Measurements from ENCODE around the gene PFDN4.

Gene PFDN4

GRCh38 chr20:54167909-54168872, 39.7 kb upstream of the PFDN4 start:
- Histone ChIP-seq H3K4me3 (ENCODE audit: low read length) (no peak overlapping the region), H3K27ac (ENCODE audit: low read depth, low read length) (no peak overlapping the region), H3K27me3 (ENCODE audit: control insufficient read depth, insufficient read depth, low read length) (peaks cover 8% of the 10 kb centered on the region), H3K4me1 (ENCODE audit: control insufficient read depth, insufficient read depth, low read length) (no peaks in the 10 kb centered on the region), H3K9ac (ENCODE audit: low read length) (no peak overlapping the region), H3K36me3 (ENCODE audit: control insufficient read depth, insufficient read depth, low read length) (no peaks in the 10 kb centered on the region)

GRCh38 chr20:54168961-54169862, 38.7 kb upstream of the PFDN4 start:
- peaks cover 17% of the 10 kb centered on the region for H3K27me3 ChIP-seq (ENCODE audit: control insufficient read depth, insufficient read depth, low read length)

GRCh38 chr20:54170026-54170471, 37.8 kb upstream of the PFDN4 start:
- peaks cover 17% of the 10 kb centered on the region for H3K27me3 ChIP-seq (ENCODE audit: control insufficient read depth, insufficient read depth, low read length)
- H3K4me3 ChIP-seq (ENCODE audit: low read length): no peak overlapping the region
- no peaks in the 10 kb centered on the region for H3K4me1 ChIP-seq (ENCODE audit: control insufficient read depth, insufficient read depth, low read length)
- no peaks in the 10 kb centered on the region for H3K36me3 ChIP-seq (ENCODE audit: control insufficient read depth, insufficient read depth, low read length)
- no peak overlapping the region for H3K27ac ChIP-seq (ENCODE audit: low read depth, low read length)
- H3K9ac ChIP-seq (ENCODE audit: low read length): no peak overlapping the region

More at GRCh38 chr20:54168961-54169862, 38.7 kb upstream of the PFDN4 start:
- H3K27ac ChIP-seq (ENCODE audit: low read depth, low read length): no peak overlapping the region
- H3K4me1 ChIP-seq (ENCODE audit: control insufficient read depth, insufficient read depth, low read length): no peaks in the 10 kb centered on the region
- H3K9ac ChIP-seq (ENCODE audit: low read length): no peak overlapping the region
- no peaks in the 10 kb centered on the region for H3K36me3 ChIP-seq (ENCODE audit: control insufficient read depth, insufficient read depth, low read length)
- H3K4me3 ChIP-seq (ENCODE audit: low read length): no peak overlapping the region

- no peak overlapping the region for H3K27ac ChIP-seq (ENCODE audit: low read depth, low read length)
- no peak overlapping the region for H3K4me3 ChIP-seq (ENCODE audit: low read length)
- H3K36me3 ChIP-seq (ENCODE audit: control insufficient read depth, insufficient read depth, low read length): no peaks in the 10 kb centered on the region
- no peak overlapping the region for H3K9ac ChIP-seq (ENCODE audit: low read length)
- H3K27me3 ChIP-seq (ENCODE audit: control insufficient read depth, insufficient read depth, low read length): peaks cover 17% of the 10 kb centered on the region
- no peaks in the 10 kb centered on the region for H3K4me1 ChIP-seq (ENCODE audit: control insufficient read depth, insufficient read depth, low read length)
These were observed 36.9 kb upstream of the PFDN4 start for GRCh38 chr20:54170963-54171362.

- Histone ChIP-seq H3K27me3 (ENCODE audit: control insufficient read depth, insufficient read depth, low read length) (peaks cover 17% of the 10 kb centered on the region), H3K27ac (ENCODE audit: low read depth, low read length) (no peak overlapping the region), H3K36me3 (ENCODE audit: control insufficient read depth, insufficient read depth, low read length) (no peaks in the 10 kb centered on the region), H3K4me3 (ENCODE audit: low read length) (no peak overlapping the region), H3K4me1 (ENCODE audit: control insufficient read depth, insufficient read depth, low read length) (no peaks in the 10 kb centered on the region), H3K9ac (ENCODE audit: low read length) (no peak overlapping the region)
These were observed 35.4 kb upstream of the PFDN4 start for GRCh38 chr20:54172532-54172855.

GRCh38 chr20:54172856-54173652, 34.8 kb upstream of the PFDN4 start:
- Histone ChIP-seq H3K4me3 (ENCODE audit: low read length) (no peak overlapping the region), H3K27me3 (ENCODE audit: control insufficient read depth, insufficient read depth, low read length) (peaks cover 17% of the 10 kb centered on the region), H3K9ac (ENCODE audit: low read length) (no peak overlapping the region), H3K36me3 (ENCODE audit: control insufficient read depth, insufficient read depth, low read length) (no peaks in the 10 kb centered on the region), H3K27ac (ENCODE audit: low read depth, low read length) (no peak overlapping the region), H3K4me1 (ENCODE audit: control insufficient read depth, insufficient read depth, low read length) (no peaks in the 10 kb centered on the region)

GRCh38 chr20:54173653-54174456, 34.0 kb upstream of the PFDN4 start, which contains the start of gene CYP24A1:
Gene CYP24A1, minus strand, starts transcription at chr20:54173986. Its CDS starts 407 bp downstream, at chr20:54173579.
- Histone ChIP-seq H3K27ac (ENCODE audit: low read depth, low read length) (no peak within 1 kb of the TSS), H3K36me3 (ENCODE audit: control insufficient read depth, insufficient read depth, low read length) (no peaks in the 10 kb centered on the region), H3K27me3 (ENCODE audit: control insufficient read depth, insufficient read depth, low read length) (peaks cover 17% of the 10 kb centered on the region), H3K9ac (ENCODE audit: low read length) (no peak within 1 kb of the TSS), H3K4me3 (ENCODE audit: low read length) (peak within 1 kb of the TSS; percentile 15), H3K4me1 (ENCODE audit: control insufficient read depth, insufficient read depth, low read length) (no peaks in the 10 kb centered on the region)

- H3K36me3 ChIP-seq (ENCODE audit: control insufficient read depth, insufficient read depth, low read length): no peaks in the 10 kb centered on the region
- H3K4me1 ChIP-seq (ENCODE audit: control insufficient read depth, insufficient read depth, low read length): no peaks in the 10 kb centered on the region
- no peak overlapping the region for H3K4me3 ChIP-seq (ENCODE audit: low read length)
- peaks cover 17% of the 10 kb centered on the region for H3K27me3 ChIP-seq (ENCODE audit: control insufficient read depth, insufficient read depth, low read length)
- H3K27ac ChIP-seq (ENCODE audit: low read depth, low read length): no peak overlapping the region
- no peak overlapping the region for H3K9ac ChIP-seq (ENCODE audit: low read length)
These were observed 33.3 kb upstream of the PFDN4 start for GRCh38 chr20:54174457-54175175.

- H3K4me1 ChIP-seq (ENCODE audit: control insufficient read depth, insufficient read depth, low read length): no peaks in the 10 kb centered on the region
- no peak overlapping the region for H3K4me3 ChIP-seq (ENCODE audit: low read length)
- H3K27me3 ChIP-seq (ENCODE audit: control insufficient read depth, insufficient read depth, low read length): peaks cover 17% of the 10 kb centered on the region
- H3K27ac ChIP-seq (ENCODE audit: low read depth, low read length): no peak overlapping the region
- no peaks in the 10 kb centered on the region for H3K36me3 ChIP-seq (ENCODE audit: control insufficient read depth, insufficient read depth, low read length)
- no peak overlapping the region for H3K9ac ChIP-seq (ENCODE audit: low read length)
These were observed 31.3 kb upstream of the PFDN4 start for GRCh38 chr20:54176610-54177009.

GRCh38 chr20:54177378-54177777, 30.5 kb upstream of the PFDN4 start:
- no peak overlapping the region for H3K27ac ChIP-seq (ENCODE audit: low read depth, low read length)
- H3K27me3 ChIP-seq (ENCODE audit: control insufficient read depth, insufficient read depth, low read length): peaks cover 16% of the 10 kb centered on the region
- H3K36me3 ChIP-seq (ENCODE audit: control insufficient read depth, insufficient read depth, low read length): no peaks in the 10 kb centered on the region
- no peaks in the 10 kb centered on the region for H3K4me1 ChIP-seq (ENCODE audit: control insufficient read depth, insufficient read depth, low read length)
- H3K9ac ChIP-seq (ENCODE audit: low read length): no peak overlapping the region
- no peak overlapping the region for H3K4me3 ChIP-seq (ENCODE audit: low read length)

GRCh38 chr20:54178256-54178655, 29.6 kb upstream of the PFDN4 start:
- H3K9ac ChIP-seq (ENCODE audit: low read length): no peak overlapping the region
- H3K27ac ChIP-seq (ENCODE audit: low read depth, low read length): no peak overlapping the region
- H3K4me1 ChIP-seq (ENCODE audit: control insufficient read depth, insufficient read depth, low read length): no peaks in the 10 kb centered on the region
- H3K4me3 ChIP-seq (ENCODE audit: low read length): no peak overlapping the region
- H3K36me3 ChIP-seq (ENCODE audit: control insufficient read depth, insufficient read depth, low read length): no peaks in the 10 kb centered on the region
- H3K27me3 ChIP-seq (ENCODE audit: control insufficient read depth, insufficient read depth, low read length): peaks cover 8% of the 10 kb centered on the region

Data from rectal smooth muscle tissue (tissue), 1 donor.